Measurements from ENCODE around the gene ZNF79. TPM values are rescaled to one million over a fixed set of nuclear protein-coding genes. Genes with fewer than 3 reads are reported as not detected.

The ZNF79 gene
- 10 to 100 TPM; 11.3 to 12.1 TPM for total RNA-seq

- Mint-ChIP-seq H3K27ac (peak within 1 kb of the TSS; percentile 96), H3K9me3 (ENCODE audit: insufficient read depth) (no peaks in the 10 kb centered on the region), H3K4me1 (ENCODE audit: low read depth) (peaks cover 46% of the 10 kb centered on the region), H3K36me3 (ENCODE audit: low read depth) (peaks cover 18% of the 10 kb centered on the region), H3K4me3 (peak within 1 kb of the TSS; percentile 99), H3K27me3 (ENCODE audit: low read depth) (no peaks in the 10 kb centered on the region)
- peak; percentile 95 for DNase-seq
- ChIA-PET CTCF (interaction anchor here (0.9 to 1.7 kb wide), 5 partner anchors 12 to 112 kb away, joined by 3 to 8 read pairs (median 5); partner anchors contain the start of genes LRSAM1, RPL12 and SLC2A8), POLR2A (interaction anchor here (0.6 to 2.9 kb wide), 7 partner anchors 8 to 394 kb away, joined by 3 to 40 read pairs (median 3); partner anchors contain the start of genes LRSAM1 and RPL12)
- peak; percentile 89 for ATAC-seq
These were observed at the start of gene ZNF79 for GRCh38 chr9:127423934-127424675. Gene ZNF79, plus strand, starts transcription at chr9:127424382. Its CDS starts 406 bp downstream, at chr9:127424788.

- H3K9me3 Mint-ChIP-seq (ENCODE audit: insufficient read depth) = peaks cover 4% of the 10 kb centered on the region
- H3K36me3 Mint-ChIP-seq (ENCODE audit: low read depth) = no peaks in the 10 kb centered on the region
- H3K4me3 Mint-ChIP-seq = no peak overlapping the region
- H3K27ac Mint-ChIP-seq = no peak overlapping the region
- DNase-seq (no peak), ATAC-seq (no peak)
- no peaks in the 10 kb centered on the region for H3K4me1 Mint-ChIP-seq (ENCODE audit: low read depth)
- POLR2A ChIA-PET = no interaction called here
- H3K27me3 Mint-ChIP-seq (ENCODE audit: low read depth) = peaks cover 55% of the 10 kb centered on the region
- CTCF ChIA-PET = no interaction called here
These were observed 43.7 kb upstream of the ZNF79 start for GRCh38 chr9:127380479-127380878.

GRCh38 chr9:127382541-127382940 lies 41.6 kb upstream of the ZNF79 start:
- DNase-seq (no peak), ATAC-seq (no peak)
- H3K9me3 Mint-ChIP-seq (ENCODE audit: insufficient read depth) = peaks cover 4% of the 10 kb centered on the region
- no peaks in the 10 kb centered on the region for H3K4me1 Mint-ChIP-seq (ENCODE audit: low read depth)
- POLR2A ChIA-PET = no interaction called here
- no peaks in the 10 kb centered on the region for H3K36me3 Mint-ChIP-seq (ENCODE audit: low read depth)
- CTCF ChIA-PET = no interaction called here
- peaks cover 59% of the 10 kb centered on the region for H3K27me3 Mint-ChIP-seq (ENCODE audit: low read depth)
- H3K4me3 Mint-ChIP-seq = no peak overlapping the region
- no peak overlapping the region for H3K27ac Mint-ChIP-seq

GRCh38 chr9:127384016-127384730 lies 40.0 kb upstream of the ZNF79 start:
- Mint-ChIP-seq H3K4me1 (ENCODE audit: low read depth) (peaks cover 15% of the 10 kb centered on the region), H3K9me3 (ENCODE audit: insufficient read depth) (peaks cover 2% of the 10 kb centered on the region), H3K36me3 (ENCODE audit: low read depth) (no peaks in the 10 kb centered on the region), H3K27me3 (ENCODE audit: low read depth) (peaks cover 55% of the 10 kb centered on the region), H3K27ac (no peak overlapping the region), H3K4me3 (no peak overlapping the region)
- no peak for DNase-seq
- ChIA-PET POLR2A (no interaction called here), CTCF (no interaction called here)
- no peak for ATAC-seq

GRCh38 chr9:127384901-127385300 lies 39.3 kb upstream of the ZNF79 start:
- H3K27ac Mint-ChIP-seq = no peak overlapping the region
- H3K27me3 Mint-ChIP-seq (ENCODE audit: low read depth) = peaks cover 51% of the 10 kb centered on the region
- H3K36me3 Mint-ChIP-seq (ENCODE audit: low read depth) = no peaks in the 10 kb centered on the region
- H3K4me1 Mint-ChIP-seq (ENCODE audit: low read depth) = peaks cover 20% of the 10 kb centered on the region
- H3K9me3 Mint-ChIP-seq (ENCODE audit: insufficient read depth) = no peaks in the 10 kb centered on the region
- ChIA-PET CTCF (no interaction called here), POLR2A (no interaction called here)
- ATAC-seq (no peak), DNase-seq (no peak)
- H3K4me3 Mint-ChIP-seq = no peak overlapping the region

- DNase-seq (no peak), ATAC-seq (no peak)
- H3K4me1 Mint-ChIP-seq (ENCODE audit: low read depth) = peaks cover 26% of the 10 kb centered on the region
- CTCF ChIA-PET = interaction anchor here (1.1 kb wide), 1 partner anchor 75 kb away, joined by 3 read pairs; no protein-coding TSS in a partner anchor
- H3K9me3 Mint-ChIP-seq (ENCODE audit: insufficient read depth) = no peaks in the 10 kb centered on the region
- peaks cover 48% of the 10 kb centered on the region for H3K27me3 Mint-ChIP-seq (ENCODE audit: low read depth)
- no peaks in the 10 kb centered on the region for H3K36me3 Mint-ChIP-seq (ENCODE audit: low read depth)
- no peak overlapping the region for H3K27ac Mint-ChIP-seq
- POLR2A ChIA-PET = interaction anchor here (0.7 kb wide), 1 partner anchor 1822 kb away, joined by 3 read pairs; no protein-coding TSS in a partner anchor
- H3K4me3 Mint-ChIP-seq = no peak overlapping the region
These were observed 37.9 kb upstream of the ZNF79 start for GRCh38 chr9:127386249-127386648.

- no peak for ATAC-seq
- H3K4me3 Mint-ChIP-seq = no peak overlapping the region
- H3K27ac Mint-ChIP-seq = no peak overlapping the region
- DNase-seq = no peak
- H3K4me1 Mint-ChIP-seq (ENCODE audit: low read depth) = peaks cover 26% of the 10 kb centered on the region
- no peaks in the 10 kb centered on the region for H3K9me3 Mint-ChIP-seq (ENCODE audit: insufficient read depth)
- POLR2A ChIA-PET = interaction anchor here (1.4 kb wide), 1 partner anchor 65 kb away, joined by 7 read pairs; the partner anchor contains the start of genes LRSAM1 and RPL12
- H3K36me3 Mint-ChIP-seq (ENCODE audit: low read depth) = no peaks in the 10 kb centered on the region
- H3K27me3 Mint-ChIP-seq (ENCODE audit: low read depth) = peaks cover 51% of the 10 kb centered on the region
- CTCF ChIA-PET = interaction anchor here (1.6 to 2.0 kb wide), 2 partner anchors 11 to 42 kb away, joined by 3 to 15 read pairs; partner anchors contain the start of gene SLC2A8
These were observed 37.2 kb upstream of the ZNF79 start for GRCh38 chr9:127386981-127387380.

- ChIA-PET CTCF (interaction anchor here (0.7 to 2.0 kb wide), 8 partner anchors 9 to 377 kb away, joined by 3 to 15 read pairs (median 3); partner anchors contain the start of gene SLC2A8), POLR2A (interaction anchor here (1.4 to 1.7 kb wide), 2 partner anchors 9 to 63 kb away, joined by 5 to 7 read pairs; partner anchors contain the start of genes LRSAM1, RPL12 and SLC2A8)
- Mint-ChIP-seq H3K36me3 (ENCODE audit: low read depth) (no peaks in the 10 kb centered on the region), H3K4me1 (ENCODE audit: low read depth) (peaks cover 26% of the 10 kb centered on the region), H3K9me3 (ENCODE audit: insufficient read depth) (no peaks in the 10 kb centered on the region), H3K4me3 (peak overlapping the region; percentile 35), H3K27ac (peak overlapping the region; percentile 68), H3K27me3 (ENCODE audit: low read depth) (peaks cover 55% of the 10 kb centered on the region)
- ATAC-seq (peak; percentile 96), DNase-seq (peak; percentile 95)
These were observed 35.9 kb upstream of the ZNF79 start for GRCh38 chr9:127388037-127388855.

GRCh38 chr9:127388856-127389238 lies 35.3 kb upstream of the ZNF79 start:
- H3K27me3 Mint-ChIP-seq (ENCODE audit: low read depth) = peaks cover 55% of the 10 kb centered on the region
- ChIA-PET POLR2A (interaction anchor here (1.3 to 1.7 kb wide), 2 partner anchors 8 to 62 kb away, joined by 5 read pairs; partner anchors contain the start of genes LRSAM1, RPL12 and SLC2A8), CTCF (interaction anchor here (0.7 to 2.0 kb wide), 4 partner anchors 9 to 164 kb away, joined by 3 to 15 read pairs (median 4); partner anchors contain the start of gene SLC2A8)
- peak overlapping the region; percentile 68 for H3K27ac Mint-ChIP-seq
- H3K9me3 Mint-ChIP-seq (ENCODE audit: insufficient read depth) = no peaks in the 10 kb centered on the region
- peaks cover 26% of the 10 kb centered on the region for H3K4me1 Mint-ChIP-seq (ENCODE audit: low read depth)
- H3K36me3 Mint-ChIP-seq (ENCODE audit: low read depth) = no peaks in the 10 kb centered on the region
- DNase-seq (no peak), ATAC-seq (no peak)
- no peak overlapping the region for H3K4me3 Mint-ChIP-seq

- peaks cover 26% of the 10 kb centered on the region for H3K4me1 Mint-ChIP-seq (ENCODE audit: low read depth)
- H3K36me3 Mint-ChIP-seq (ENCODE audit: low read depth) = no peaks in the 10 kb centered on the region
- no peak for DNase-seq
- H3K27ac Mint-ChIP-seq = no peak overlapping the region
- no peaks in the 10 kb centered on the region for H3K9me3 Mint-ChIP-seq (ENCODE audit: insufficient read depth)
- CTCF ChIA-PET = interaction anchor here (1.4 kb wide), 1 partner anchor 78 kb away, joined by 4 read pairs; no protein-coding TSS in a partner anchor
- no peak for ATAC-seq
- POLR2A ChIA-PET = interaction anchor here (1.3 kb wide), 1 partner anchor 62 kb away, joined by 5 read pairs; the partner anchor contains the start of genes LRSAM1 and RPL12
- H3K4me3 Mint-ChIP-seq = no peak overlapping the region
- peaks cover 51% of the 10 kb centered on the region for H3K27me3 Mint-ChIP-seq (ENCODE audit: low read depth)
These were observed 34.6 kb upstream of the ZNF79 start for GRCh38 chr9:127389381-127390247.

Measured in activated CD8-positive, alpha-beta T cell treated with anti-CD3 and anti-CD28 coated beads, Interleukin-2, amount 10 ng/mL, durations not matched to agents 7 days and 5 days (primary cell).